ENCODE measurements around the gene RAB17.
"Not testable (repeated sequence)": the region's sequence is repeated elsewhere in the genome, so short reads cannot be mapped to it uniquely, and the experiment has no call there.

Gene RAB17

DNA sequence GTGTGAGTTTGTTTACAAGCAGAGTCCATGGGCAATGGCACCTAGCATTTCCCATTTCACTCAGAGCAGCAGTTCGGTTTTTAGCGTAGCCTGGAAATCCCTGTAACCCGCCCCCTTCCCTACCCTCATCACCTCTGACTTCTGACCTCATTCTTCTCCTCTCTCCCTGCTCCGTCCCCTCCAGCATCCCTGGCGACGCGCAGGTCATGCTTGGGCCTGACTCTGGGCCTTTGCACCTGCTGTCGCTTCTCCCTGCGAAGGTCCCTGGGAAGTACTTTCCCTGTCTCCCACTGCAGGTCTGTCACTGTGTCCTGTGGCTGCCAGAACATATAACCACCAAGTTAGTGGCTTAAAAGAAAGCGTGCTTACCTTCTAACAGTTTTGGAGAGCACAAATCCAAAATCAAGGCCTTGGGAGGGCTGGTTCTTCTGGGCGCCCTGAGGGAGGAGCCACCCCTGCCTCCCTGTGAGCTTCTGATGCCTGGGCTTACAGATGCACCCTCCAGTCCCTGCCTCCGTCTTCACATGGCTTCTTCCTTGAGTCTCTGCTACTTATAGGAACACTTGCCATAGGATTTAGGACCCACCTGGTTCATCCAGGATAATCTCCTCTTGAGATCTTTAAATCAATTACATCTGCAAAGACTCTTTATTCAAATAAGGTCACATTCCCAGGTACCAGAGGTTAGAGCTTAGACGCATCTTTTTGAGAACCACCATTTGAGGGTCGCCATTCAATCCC, 8.1 kb upstream of the RAB17 start:
- DNase-seq: no peak

DNA sequence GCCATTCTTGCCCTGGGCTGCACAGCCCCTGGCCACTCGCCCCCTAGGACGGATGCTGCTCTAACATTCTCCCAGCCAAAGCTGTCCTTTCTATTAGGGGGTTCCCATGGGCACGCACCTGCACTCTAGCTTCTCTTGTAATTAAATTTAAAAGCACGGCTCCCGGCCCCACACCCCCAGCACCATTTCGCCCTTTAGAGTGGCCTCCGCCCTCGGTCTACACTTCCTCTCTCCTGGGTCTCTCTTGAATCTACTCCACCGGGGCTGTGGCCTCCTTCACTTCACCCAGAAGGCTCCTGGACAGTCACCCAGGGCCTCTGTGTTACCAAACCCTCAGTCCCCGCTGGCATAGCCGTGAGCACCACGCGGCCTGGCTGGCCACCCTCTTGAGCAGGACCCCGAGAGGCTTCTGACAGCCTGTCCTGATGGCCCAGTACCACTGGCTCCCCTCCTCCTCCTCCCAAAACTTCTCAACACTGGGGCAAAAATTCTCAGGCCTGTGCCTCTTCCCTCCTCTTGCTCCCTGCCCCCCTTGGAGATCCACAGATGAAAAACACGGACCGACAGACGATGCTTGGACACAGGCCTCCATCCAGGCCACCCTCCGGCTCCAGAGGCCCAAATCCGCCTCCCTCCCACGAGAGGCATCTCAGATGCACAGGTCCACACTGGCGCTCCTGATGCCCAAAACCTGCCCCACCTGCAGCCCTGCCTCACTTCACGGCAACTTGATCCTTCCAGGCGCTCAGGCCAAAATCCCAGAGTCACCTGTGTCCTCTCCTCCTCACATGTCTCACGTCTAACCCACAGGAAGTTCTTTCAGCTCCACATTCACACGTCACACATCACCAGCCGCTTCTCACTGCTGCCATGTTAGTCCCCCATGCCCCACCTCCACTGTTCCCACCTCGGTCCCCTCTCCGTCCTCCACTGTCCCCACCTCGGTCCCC, 6.9 kb upstream of the RAB17 start:
- no peak for DNase-seq

DNA sequence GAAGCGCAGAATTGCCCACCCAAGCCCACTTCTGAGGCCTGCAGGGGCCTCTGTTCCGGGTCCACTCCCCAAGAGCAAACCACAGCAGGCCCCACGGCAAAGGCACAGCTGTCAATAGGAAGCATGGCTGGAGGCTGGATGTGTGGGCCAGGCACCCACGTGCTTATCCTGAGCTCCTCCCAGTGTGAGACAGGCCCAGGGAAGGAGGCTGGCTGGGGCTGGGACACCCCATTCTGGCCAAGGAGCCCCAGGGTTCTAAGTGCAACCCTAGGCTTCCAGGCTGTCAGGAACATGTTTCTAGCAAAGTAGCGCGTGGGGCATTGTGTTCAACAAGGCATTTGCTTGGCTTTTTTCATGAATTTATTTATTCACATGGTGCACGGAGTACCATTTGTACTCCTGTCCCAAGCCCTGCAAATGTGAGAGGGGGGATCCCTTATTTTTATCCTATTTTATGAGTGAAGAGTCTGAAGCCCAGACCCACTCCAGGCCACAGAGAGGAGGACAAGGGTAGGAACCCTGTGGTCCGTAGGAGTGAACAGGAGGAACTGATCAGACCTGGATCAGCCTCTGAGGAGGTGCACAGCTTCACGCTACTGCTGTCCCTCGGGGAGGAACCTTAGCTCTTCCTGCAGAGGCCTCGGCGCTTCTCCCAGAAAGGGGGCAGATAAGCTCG, 6.1 kb upstream of the RAB17 start:
- no peak for DNase-seq

DNA sequence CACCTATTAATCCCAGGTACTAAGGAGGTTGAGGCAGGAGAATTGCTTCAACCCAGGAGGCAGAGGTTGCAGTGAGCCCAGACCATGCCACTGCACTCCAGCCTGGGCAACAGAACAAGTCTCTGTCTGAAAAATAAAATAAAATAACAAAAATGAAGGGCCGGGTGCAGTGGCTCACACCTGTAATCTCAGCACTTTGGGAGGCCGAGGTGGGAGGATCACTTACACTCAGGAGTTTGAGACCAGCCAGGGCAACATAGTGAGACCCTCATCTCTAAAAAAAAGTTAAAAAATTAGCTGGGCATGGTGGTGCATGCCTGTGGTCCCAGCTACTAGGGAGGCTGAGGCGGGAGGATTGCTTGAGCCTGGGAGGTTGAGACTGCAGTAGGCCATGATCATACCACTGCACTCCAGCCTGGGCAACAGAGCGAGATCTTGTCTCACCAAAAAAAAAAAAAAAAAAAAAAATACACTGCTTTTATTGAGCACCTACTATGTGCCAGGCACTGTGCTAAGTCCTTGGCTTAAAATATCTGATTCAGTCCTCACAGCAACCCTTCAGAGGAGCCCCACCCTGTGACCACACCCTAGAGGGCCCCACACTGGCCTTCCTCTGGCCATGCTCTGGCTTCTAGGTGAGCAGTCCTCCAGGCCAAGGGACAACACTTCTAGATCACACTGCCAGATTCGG, 5.4 kb upstream of the RAB17 start:
- DNase-seq: not testable (repeated sequence)

DNA sequence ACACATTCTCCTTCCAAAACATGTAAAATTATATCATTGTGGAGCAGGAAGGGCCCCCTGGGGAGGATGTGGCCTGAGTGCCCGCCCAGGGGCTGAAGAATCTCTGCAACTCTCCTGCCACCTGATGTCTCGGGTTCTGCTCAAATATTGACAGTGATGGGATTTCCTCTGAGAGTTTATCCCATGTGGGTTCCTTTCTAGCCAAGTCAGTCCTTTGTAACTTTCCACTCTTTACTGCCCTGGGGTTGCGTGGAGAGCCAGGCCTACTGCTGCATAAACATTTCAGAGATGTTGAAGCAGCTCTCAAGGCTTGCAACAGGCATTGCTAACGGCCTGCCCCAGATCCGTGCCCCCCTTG, 4.0 kb upstream of the RAB17 start:
- no peak for DNase-seq

DNA sequence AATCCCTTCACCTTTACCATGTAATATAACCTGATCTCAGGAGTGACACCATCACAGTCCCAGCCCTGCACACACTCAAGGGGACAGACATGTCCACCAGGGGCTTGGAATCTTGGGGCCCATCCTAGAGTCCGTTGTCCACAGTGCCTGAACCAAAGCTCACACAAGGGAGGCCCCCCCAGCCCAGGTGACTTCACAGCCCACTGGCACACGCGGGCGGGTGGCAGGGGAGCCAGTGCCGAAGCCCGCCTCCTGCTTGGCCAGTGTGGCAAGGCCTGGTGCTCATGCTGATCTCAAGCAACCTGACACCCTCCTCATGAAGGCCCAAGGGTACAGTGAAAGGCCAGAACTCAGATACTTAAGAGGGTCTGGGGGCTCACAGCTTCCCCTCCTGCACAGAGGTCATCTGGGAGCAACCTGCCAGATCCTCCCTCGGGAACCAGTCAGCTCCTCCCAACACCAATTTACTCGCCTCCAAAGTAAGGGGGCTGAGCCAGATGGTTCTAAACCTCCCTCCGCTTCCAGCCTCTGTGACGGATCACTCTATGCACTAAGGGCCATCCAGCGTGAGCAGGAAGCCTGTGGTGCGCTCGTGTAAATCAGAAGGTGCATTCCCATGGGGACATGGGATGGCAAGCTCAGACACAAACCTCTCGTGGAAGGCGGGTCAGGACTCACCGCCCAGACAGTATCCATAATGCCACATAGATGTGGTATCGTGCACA, 3.2 kb upstream of the RAB17 start:
- DNase-seq: no peak

DNA sequence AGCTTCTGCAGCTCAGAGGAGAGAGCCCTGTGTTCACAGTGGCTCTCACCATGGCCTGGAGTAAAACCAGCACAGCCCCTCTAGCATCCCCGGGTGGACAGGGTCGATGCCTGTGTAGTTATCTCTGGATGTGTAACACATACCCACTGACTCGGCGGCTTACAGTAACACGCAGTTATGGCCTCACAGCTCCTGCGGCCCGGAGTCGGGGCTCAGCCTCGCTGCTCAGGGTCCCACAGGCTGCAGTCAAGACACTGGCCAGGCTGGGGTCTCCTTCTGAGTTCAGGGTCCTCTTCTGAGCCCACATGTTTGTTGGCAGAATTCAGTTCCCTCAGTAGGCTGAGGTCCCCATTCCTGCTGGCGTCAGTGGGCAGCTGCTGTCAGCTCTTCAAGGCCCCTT, 2.5 kb upstream of the RAB17 start:
- DNase-seq: no peak

DNA sequence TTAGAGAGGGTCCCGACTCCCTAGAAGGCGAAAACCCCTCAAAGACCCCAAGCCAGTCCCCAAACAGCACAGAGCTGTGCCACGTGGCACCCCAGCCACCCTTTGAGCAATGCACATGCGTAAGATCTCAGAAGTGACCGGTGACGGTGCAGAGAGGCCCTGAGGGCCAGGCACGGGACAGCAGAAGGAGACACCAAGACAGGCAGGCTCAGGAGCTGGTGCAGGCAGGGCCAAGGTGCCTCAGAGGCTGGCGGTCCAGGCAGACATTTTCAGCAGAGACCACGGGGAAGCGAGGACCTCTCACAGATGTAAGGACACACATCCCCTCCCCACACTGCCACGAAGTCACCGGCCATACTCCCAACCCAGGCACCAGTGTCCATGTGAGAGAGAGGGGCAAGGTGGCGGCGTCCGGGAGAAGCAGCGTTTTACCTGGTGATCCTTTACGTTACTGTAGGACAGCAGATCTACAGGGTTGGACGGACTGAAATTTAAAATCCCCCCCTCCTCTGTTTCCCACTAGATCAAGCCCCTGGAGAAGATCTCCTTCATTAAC, 2.0 kb upstream of the RAB17 start:
- no peak for DNase-seq

DNA sequence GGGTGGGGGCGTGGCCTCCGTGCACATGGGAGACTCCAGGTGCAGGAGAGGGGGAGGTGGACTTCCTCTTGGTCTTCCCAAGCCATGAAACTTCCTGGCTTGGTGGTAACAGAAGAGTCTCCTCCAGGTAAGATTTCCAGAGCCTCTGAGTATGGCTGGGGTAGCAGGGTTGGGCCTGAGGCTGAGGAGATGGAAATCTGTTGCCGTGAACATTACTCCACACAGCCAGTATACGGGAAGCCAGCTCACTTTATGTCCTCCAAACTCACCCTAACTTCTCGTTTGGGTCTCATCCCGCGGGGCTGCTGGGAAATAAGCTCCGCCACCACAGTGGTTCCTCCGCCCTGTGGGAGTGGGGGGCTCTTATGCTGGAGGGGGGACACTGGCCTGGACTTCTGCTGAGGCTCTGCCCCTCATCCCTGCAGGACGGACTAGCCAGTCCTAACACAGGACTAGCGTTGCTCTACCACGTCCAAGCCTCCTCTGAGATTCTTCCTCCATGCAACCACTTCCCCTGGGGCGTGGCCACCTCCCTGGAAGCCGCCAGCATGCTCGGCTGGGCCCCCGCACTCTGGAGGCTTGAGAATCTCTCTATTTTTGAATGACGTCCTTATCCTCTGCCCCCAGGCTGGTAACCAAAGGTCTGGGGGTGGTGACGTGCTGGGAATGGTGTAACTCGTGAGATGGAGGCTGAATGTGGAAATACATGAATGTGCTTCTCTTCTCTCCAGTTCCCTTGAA, 777 bp upstream of the RAB17 start:
- no peak for DNase-seq

DNA sequence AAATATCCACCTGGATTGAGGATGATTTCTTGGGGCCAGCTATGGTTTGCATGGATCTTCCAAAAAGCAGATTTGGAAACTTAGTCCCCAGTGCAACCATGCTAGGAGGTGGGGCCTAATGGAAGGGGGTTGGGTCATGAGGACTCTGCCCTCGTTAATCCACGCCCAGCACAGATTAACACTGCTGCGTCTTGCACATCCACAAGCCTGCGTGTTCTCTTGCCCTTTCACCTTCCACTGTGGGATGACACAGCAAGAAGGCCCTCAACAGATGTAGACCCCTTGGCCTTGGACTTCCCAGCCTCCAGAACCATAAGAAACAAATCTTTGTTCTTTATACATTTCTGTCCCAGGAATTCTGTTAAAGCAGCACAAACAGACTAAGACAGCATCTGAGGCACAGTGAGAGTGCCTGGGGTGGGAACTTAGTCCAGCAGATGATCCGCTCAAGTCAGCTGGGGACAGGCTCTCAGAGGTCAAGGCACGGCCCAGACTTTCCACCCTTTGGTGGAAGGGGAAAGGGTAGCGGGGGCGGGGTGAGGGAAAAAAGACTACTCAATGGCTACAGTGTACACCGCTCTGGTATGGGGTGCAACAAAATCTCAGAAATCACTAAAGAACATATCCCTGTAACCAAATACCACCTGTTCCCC, 2.4 kb downstream of the RAB17 start:
- DNase-seq: no peak

DNA sequence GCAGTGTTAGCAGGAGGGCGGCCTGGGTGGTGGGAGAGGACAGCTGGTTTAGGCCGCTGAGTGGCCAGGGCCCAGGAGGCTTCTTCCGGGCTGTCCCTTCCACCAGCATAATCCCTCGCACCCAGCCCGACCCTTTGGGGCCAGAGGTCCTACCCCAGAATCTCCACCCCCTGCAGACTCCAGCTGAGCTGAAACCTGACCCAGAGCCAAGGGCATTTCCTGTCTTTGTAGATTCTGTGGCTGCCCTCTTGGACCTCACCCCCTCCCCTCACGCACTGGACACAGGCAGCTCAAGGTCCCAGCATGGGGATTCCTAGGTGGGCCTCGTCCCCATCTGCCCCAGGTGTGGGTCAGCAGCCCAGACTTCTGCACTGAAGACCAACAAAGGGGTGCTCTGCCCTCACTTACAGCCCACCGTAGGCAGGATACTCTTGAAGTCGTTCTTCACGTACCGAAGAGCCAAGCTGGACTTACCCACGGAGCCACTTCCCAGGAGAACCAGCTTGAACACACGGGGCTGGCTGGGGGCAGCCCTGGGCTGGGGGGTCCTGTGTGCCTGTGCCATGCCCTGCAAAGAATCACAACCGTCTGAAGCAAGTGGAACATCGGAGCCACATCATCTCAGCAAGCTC, 4.8 kb downstream of the RAB17 start:
- no peak for DNase-seq

DNA sequence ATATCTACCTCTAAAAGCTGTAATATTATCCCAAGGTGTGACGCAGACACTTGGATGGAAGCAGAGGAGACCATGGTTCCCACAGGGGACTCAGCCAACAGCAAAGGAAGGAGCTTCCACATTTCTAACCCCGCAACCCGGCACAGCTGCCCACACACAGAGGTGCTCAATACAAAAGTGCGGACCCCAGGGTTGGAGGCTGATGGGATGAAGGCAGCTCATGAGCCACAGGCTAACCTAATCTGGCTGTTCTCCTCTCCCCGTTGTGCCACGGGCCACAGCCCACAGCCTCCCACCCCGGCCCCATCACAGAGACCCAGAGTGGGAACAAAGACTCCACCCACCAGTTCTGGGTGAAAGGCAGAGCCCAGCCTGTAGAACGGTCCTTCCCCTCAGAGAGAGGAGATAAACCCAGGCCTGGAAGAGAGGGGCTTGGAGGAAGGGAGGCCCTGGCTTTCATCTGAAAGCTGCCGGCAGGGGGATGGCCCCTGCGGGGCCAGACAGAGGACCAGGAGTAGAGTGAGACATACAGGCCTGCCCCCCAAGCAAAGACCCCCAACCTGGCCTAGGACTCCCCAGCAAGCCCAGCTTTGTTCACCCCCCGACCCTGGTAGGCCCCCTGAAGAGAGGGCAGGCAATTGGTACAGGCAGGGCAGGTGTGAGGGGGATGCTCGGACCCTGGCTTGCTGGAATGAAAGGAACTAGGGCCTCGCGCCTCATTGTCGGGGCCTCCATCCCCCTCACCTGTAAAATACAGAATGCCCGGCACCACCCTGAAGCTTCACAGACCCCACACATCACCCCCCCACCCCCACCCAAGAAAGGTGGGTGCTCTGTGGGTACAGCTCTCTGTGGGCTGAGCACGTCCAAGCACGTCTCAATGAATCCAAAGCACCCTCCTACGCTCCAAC, 6.9 kb downstream of the RAB17 start:
- no peak for DNase-seq

DNA sequence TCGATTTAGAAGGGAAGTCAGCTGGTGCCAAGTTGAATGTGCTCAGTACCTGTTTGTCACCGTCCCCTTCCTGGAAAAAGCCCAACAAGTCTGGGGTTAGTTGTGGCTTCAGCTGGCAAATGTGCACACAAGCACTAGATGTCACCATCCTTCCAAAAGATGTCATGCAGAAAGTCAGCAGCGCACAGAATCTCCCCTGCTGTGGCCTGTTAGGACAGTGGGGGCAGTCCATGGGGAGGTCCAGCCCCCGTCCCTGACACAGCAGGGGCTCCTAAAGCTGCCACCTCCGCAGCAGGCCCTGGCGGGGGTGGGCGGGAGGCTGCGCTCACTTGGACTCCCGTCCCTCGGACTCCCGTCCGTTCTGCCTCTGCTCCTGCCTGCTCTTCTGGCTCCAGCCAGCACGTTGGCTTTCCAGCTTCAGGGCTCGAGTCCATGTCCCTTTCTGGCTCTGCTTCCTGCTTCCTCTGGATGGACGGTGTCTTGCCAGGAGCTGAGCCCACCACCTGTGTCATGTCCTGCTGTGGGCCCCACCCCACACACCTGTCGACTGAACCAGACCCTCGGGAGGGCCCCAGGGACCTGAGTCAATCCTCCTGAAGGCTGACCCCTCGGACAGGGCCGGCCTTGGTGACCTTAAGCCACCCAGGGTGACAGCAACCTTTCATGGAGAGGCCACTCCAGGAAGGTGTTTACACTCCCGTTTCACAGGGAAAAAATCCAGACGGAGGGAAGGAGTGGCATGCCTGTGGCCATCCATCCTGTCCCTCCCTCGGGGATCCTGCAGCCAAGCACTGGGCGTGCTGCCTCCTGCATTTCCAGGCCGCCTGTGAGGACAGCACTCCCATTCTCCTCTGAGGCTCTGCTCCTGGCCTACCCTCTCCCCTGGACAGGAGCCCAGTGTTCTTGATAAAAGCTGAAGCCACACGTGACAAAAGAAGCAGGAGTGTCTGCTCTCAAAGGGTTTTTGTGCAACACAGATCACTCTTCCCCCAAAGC, 8.5 kb downstream of the RAB17 start:
- no peak for DNase-seq

DNA sequence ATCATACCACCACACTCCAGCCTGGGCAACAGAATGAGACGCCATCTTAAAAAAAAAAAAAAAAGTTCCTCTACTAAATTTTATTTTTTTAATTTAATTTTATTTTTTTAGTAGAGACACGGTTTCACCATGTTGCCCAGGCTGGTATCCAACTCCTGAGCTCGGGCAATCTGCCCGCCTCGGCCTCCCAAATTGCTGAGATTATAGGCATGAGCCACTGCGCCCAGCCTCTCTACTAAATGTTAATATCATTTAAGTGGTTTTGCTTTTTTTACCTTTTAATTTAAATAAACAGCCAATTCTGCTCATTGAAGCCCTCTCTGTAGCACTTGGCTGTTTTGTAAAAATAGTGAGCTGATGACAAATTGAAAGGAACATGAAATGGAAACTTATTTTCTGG, 9.2 kb downstream of the RAB17 start:
- DNase-seq: no peak

DNA sequence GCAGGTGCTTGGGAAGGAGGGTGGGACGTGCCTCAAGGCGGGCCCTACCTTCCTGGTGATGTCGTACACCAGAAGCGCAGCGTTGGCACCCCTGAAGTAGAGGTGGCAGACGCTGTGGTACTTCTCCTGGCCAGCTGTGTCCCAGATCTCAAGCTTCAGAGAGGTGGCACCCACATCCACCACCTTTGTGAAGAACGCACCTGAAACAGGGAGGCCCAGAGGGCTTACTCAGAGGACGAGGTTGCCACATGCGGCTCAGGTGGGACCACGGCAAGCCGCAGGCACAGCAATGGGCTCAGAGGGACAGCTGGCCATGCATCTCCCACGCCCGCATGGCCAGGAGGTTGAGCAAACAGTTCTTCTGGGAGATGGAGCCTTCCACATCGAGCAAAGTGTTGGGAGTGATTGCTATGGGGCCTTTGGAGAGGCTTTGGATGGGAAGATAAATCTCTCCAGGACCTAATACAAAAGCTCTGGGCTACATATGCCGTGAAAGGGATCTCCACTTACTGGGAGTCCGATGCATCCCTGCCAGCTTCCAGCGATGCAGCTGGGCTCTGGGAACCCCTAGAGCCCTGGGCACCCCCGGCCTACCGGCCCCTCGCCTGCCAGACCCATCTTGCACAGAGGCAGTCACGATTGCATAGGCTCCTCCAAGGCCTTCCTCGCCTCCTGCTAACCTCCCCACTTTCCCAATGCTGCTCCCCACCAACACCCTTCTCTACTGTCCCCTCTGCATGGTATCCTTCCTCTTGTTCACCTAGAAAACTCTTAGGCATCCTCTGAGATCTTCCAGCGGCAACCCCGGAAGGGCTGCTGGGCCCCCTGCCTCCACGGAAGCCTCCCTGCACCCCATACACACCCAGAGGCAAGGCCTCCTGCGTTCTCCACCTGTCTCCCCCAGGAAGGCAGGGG, 12.3 kb downstream of the RAB17 start:
- no peak for DNase-seq

DNA sequence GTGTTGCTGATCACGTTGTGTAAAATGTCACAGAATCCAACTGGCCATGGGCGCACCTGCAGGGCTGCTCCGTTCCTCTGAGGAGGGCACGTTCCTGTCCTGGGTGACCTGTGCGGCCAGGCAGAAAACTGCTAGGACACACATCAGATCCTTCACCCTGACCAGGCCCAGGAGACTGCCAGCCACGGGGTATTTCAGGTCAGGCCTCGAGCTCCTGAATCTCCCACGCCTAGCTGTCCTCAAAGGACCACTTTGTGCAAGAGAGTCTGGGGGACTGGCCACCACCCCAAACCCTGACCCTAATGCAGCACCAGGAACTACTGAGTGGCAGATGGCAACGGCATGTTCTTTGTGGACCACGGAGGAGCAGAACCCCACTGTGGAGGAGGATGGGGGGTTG, 13.1 kb downstream of the RAB17 start:
- DNase-seq: no peak

DNA sequence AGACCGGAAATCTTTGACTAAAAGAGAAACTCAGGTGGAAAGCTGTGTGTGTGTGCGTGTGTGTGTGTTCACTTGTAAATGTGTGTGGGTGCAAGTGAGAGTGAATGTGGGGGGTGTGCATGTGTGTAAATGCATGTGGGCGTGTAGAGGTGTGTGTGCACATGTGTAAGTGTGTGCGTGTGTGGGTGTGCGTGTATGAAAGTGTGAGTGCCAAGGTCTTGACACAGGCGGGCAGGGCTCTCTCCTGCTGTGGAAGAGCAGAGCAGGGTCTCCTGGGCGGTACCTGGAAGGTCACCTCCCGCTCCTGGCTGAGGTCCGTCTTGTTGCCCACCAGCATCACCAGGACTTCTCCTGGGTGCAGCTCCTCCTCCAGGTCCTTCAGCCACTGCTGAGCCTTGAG, 13.6 kb downstream of the RAB17 start:
- DNase-seq: no peak

All from effector CD8-positive, alpha-beta T cell (primary cell).